Naive thymus-derived CD4-positive, alpha-beta T cell (primary cell): Measurements from ENCODE around the gene INTS4. TPM values are rescaled to one million over a fixed set of nuclear protein-coding genes. Genes with fewer than 3 reads are reported as not detected.
"Not testable (repeated sequence)": the region's sequence is repeated elsewhere in the genome, so short reads cannot be mapped to it uniquely, and the experiment has no call there.

Experiments used
- ATAC-seq: fragments of 150-1000 bp; cut with Tn5 transposase; 2 replicates; pipeline ENCODE4 v1.10.0; 2021; ENCODE audit warnings: mild to moderate bottlenecking, moderate library complexity
- CTCF ChIA-PET: fragments of 350-600 bp; sonication (Branson Sonifier 250); formaldehyde crosslinking; loops from one replicate; lab custom pipeline; 2021; ENCODE audit warnings: antibody characterized with exemption; lab: Charles Lee
- POLR2A ChIA-PET: fragments of 350-600 bp; sonication (Branson Sonifier 250); formaldehyde crosslinking; loops from one replicate; lab custom pipeline; 2021; ENCODE audit warnings: antibody characterized with exemption, inconsistent platforms; lab: Charles Lee
- DNase-seq, 9 donors: peaks; one replicate each; pipeline versions ENCODE4 v3.0.0 to v3.0.0-alpha.2; 2020 to 2022; ENCODE audit warnings: mixed read lengths in 1 of 9
- H3K27ac ChIP-seq: one replicate; pipeline ENCODE4 v1.7.0; 2013; ENCODE audit warnings: mild to moderate bottlenecking, low read depth, low read length, moderate library complexity
- H3K27me3 ChIP-seq, 2 donors: one replicate each; pipeline ENCODE4 v1.7.0; 2013; ENCODE audit warnings: low read length in 2 of 2, mild to moderate bottlenecking in 2 of 2, moderate library complexity in 2 of 2; ENCODE audit not compliant: control insufficient read depth in 2 of 2, insufficient read depth in 2 of 2
- H3K36me3 ChIP-seq, 3 experiments: 1 replicate in 2 of 3; 2 replicates in 1 of 3; pipeline ENCODE4 v1.7.0; 2013; ENCODE audit warnings: low read length in 3 of 3, mild to moderate bottlenecking in 3 of 3, moderate library complexity in 1 of 3; ENCODE audit not compliant: insufficient read depth in 3 of 3, control insufficient read depth in 2 of 3
- H3K4me1 ChIP-seq, 2 donors: one replicate each; pipeline ENCODE4 v1.7.0; 2013; ENCODE audit warnings: low read length in 2 of 2, mild to moderate bottlenecking in 2 of 2, moderate library complexity in 1 of 2; ENCODE audit not compliant: control insufficient read depth in 2 of 2, insufficient read depth in 2 of 2
- H3K4me3 ChIP-seq: 2 replicates; pipeline ENCODE4 v1.7.0; 2013; ENCODE audit warnings: mild to moderate bottlenecking, low read length
- H3K9me3 ChIP-seq, 3 experiments: 1 replicate in 2 of 3; 2 replicates in 1 of 3; pipeline ENCODE4 v1.7.0; 2013; ENCODE audit warnings: low read length in 3 of 3; ENCODE audit not compliant: control insufficient read depth in 2 of 3
- H3K27ac Mint-ChIP-seq, 9 donors: one replicate each; pipeline ENCODE4 v1.8.0; 2020 to 2022; ENCODE audit warnings: mixed read lengths in 9 of 9, mild to moderate bottlenecking in 8 of 9, moderate library complexity in 5 of 9, inconsistent platforms in 2 of 9
- H3K27me3 Mint-ChIP-seq, 5 donors: one replicate each; pipeline ENCODE4 v1.8.0; 2021 to 2022; ENCODE audit warnings: mixed read lengths in 5 of 5, mild to moderate bottlenecking in 1 of 5
- H3K36me3 Mint-ChIP-seq, 5 donors: one replicate each; pipeline ENCODE4 v1.8.0; 2020 to 2022; ENCODE audit warnings: mixed read lengths in 5 of 5, mild to moderate bottlenecking in 3 of 5, inconsistent platforms in 1 of 5
- H3K4me1 Mint-ChIP-seq, 7 donors: one replicate each; pipeline ENCODE4 v1.8.0; 2020 to 2022; ENCODE audit warnings: mixed read lengths in 7 of 7, mild to moderate bottlenecking in 3 of 7, inconsistent platforms in 1 of 7
- H3K4me3 Mint-ChIP-seq, 10 donors: one replicate each; pipeline ENCODE4 v1.8.0; 2020 to 2022; ENCODE audit warnings: mild to moderate bottlenecking in 10 of 10, mixed read lengths in 10 of 10, moderate library complexity in 6 of 10, inconsistent platforms in 2 of 10
- H3K9me3 Mint-ChIP-seq, 11 donors: one replicate each; pipeline ENCODE4 v1.8.0; 2020 to 2022; ENCODE audit warnings: mixed read lengths in 11 of 11, mild to moderate bottlenecking in 4 of 11, inconsistent platforms in 1 of 11, moderate library complexity in 1 of 11
- intact Hi-C, 2 donors: fragments of 100-400 bp; cut with micrococcal nuclease; formaldehyde crosslinking; loops; one replicate each; pipeline ENCODE4 v1.15.1; 2023
- polyA plus RNA-seq, 2 donors: library from polyadenylated mRNA; unstranded; fragments of 300-500 nt; fragmentation: Illumina TruSeq; gene quantifications; one replicate each; pipeline ENCODE4 v1.2.3, GENCODE V29; 2021
- total RNA-seq, 6 experiments: library from RNA in 5 of 6; stranded (reverse) in 5 of 6; gene quantifications; 1 replicate in 5 of 6; 2 replicates in 1 of 6; pipeline ENCODE4 v1.2.3 and lab custom pipeline; 2021 to 2026

The INTS4 gene, protein sequence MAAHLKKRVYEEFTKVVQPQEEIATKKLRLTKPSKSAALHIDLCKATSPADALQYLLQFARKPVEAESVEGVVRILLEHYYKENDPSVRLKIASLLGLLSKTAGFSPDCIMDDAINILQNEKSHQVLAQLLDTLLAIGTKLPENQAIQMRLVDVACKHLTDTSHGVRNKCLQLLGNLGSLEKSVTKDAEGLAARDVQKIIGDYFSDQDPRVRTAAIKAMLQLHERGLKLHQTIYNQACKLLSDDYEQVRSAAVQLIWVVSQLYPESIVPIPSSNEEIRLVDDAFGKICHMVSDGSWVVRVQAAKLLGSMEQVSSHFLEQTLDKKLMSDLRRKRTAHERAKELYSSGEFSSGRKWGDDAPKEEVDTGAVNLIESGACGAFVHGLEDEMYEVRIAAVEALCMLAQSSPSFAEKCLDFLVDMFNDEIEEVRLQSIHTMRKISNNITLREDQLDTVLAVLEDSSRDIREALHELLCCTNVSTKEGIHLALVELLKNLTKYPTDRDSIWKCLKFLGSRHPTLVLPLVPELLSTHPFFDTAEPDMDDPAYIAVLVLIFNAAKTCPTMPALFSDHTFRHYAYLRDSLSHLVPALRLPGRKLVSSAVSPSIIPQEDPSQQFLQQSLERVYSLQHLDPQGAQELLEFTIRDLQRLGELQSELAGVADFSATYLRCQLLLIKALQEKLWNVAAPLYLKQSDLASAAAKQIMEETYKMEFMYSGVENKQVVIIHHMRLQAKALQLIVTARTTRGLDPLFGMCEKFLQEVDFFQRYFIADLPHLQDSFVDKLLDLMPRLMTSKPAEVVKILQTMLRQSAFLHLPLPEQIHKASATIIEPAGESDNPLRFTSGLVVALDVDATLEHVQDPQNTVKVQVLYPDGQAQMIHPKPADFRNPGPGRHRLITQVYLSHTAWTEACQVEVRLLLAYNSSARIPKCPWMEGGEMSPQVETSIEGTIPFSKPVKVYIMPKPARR
- total RNA-seq = 10 to 100 TPM; 54.4 to 87.0 (median 65.0) TPM
- polyA plus RNA-seq = 10 to 100 TPM; 40.9 to 42.6 TPM
- total RNA-seq (lab: John Stamatoyannopoulos, UW) = 78.2 reads per million, percentile 80 among the genes with 10 or more reads in this experiment

DNA sequence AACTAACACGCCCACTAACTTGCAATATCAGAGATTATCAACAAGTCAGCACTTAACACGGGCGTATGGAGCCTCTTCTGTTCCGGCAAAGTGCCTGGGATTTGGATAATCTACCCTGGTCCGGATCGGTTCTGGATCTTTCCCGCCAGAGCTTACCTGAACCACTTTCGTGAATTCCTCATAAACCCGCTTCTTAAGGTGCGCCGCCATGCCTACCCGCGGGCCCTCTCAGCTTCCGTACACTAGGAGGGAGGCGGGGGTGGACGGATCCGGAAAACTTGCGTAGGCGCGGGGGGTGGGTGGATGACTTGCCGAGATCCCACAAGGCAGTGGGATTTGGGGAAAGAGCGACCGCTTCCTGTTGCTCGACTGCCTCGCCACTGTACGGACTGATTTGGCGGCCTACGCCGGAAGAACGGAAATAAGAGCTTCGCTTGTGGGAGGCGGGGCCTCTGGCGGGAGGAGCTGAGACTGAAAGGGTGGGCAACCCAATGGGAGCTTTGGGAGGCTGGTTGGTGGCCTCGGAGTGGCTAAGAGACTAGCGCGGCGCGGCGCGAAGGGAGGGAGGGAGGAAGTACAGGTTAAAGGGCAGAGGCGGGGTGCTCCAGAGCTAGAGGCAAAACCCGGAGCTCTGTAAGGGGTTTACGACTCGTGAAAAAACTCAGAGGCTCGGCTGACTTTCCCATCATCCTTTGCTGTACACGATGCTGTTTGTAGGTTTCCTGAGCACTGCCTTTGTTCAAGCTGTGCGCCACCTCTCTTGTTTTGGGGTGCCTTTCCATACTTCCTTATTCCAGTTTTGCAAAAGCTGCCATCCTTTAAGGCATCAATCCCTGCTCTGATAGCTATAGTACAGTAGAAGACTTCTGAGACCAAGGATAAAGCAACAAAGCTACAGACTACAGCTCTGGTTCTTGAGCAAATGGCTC lies at the start of gene INTS4:
Gene INTS4, minus strand, starts transcription at position 235 of the 929 bp plus-strand sequence. Its CDS starts 25 bp downstream, at position 210.
- Histone ChIP-seq H3K27me3 (no peaks in the 10 kb centered on the region), H3K27ac (peak within 1 kb of the TSS; percentile 84), H3K4me1 (peaks cover 16 to 18% of the 10 kb centered on the region in 2 donors), H3K9me3 (no peaks in the 10 kb centered on the region), H3K36me3 (peaks cover 0 to 6% (median 0%) of the 10 kb centered on the region in 3 experiments), H3K4me3 (peak within 1 kb of the TSS; percentile 88)
- H3K36me3 Mint-ChIP-seq = peaks cover 0 to 6% (median 0%) of the 10 kb centered on the region in 5 donors
- intact Hi-C loops = loop anchor here (1.0 to 10.0 kb wide), 12 partner anchors 52 to 1614 kb away; partner anchors contain the start of genes ALG8 (in 2 of the 2), CLNS1A (in 2 of the 2), GAB2 (in 2 of the 2) and KCTD21 (in 2 of the 2)
- no peaks in the 10 kb centered on the region for H3K9me3 Mint-ChIP-seq
- H3K4me1 Mint-ChIP-seq = peaks cover 10 to 45% (median 28%) of the 10 kb centered on the region in 7 donors
- H3K4me3 Mint-ChIP-seq = peak within 1 kb of the TSS; percentile 87 to 96 (median 94)
- CTCF ChIA-PET = interaction anchor here (0.5 to 1.4 kb wide), 6 partner anchors 51 to 570 kb away, joined by 3 to 6 read pairs (median 4); no protein-coding TSS in a partner anchor
- ATAC-seq (peak; percentile 98), DNase-seq (peak; percentile 88 to 99 (median 99))
- H3K27me3 Mint-ChIP-seq = no peaks in the 10 kb centered on the region
- POLR2A ChIA-PET = interaction anchor here (0.5 to 1.9 kb wide), 18 partner anchors 45 to 583 kb away, joined by 3 to 26 read pairs (median 4); partner anchors contain the start of genes ALG8, CLNS1A, GAB2 and KCTD21
- peak within 1 kb of the TSS; percentile 86 to 99 (median 97) for H3K27ac Mint-ChIP-seq

DNA sequence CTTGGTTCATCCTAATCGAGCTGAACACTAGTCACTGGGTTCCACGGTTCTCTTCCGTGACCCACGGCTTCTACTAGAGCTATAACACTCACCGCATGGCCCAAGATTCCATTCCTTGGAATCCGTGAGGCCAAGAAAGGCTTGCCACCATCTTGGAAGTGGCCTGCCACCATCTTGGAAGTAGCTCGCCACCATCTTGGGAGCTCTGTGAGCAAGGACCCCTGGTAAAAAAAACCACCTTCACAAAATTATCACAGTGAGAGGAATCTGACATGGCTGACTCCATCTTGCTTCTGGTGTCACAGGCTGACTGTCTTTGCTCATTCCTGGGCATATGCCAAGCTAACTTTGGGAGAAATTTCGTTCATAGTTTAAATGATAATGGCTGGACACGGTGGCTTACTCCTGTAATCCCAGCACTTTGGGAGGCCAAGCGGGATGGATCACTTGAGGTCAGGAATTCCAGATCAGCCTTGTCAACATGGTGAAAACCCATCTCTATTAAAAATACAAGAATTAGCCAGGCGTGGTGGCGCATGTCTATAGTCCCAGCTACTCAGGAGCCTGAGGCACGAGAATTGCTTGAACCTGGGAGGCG lies 47.5 kb upstream of the INTS4 start:
- Histone ChIP-seq H3K36me3 (no peaks in the 10 kb centered on the region), H3K27ac (no peak overlapping the region), H3K4me3 (no peak overlapping the region), H3K27me3 (no peaks in the 10 kb centered on the region), H3K4me1 (peaks cover 0 to 10% of the 10 kb centered on the region in 2 donors), H3K9me3 (no peaks in the 10 kb centered on the region)
- ATAC-seq = no peak
- H3K9me3 Mint-ChIP-seq = no peaks in the 10 kb centered on the region
- intact Hi-C loops = no loop called here
- no peak overlapping the region for H3K27ac Mint-ChIP-seq
- peaks cover 17 to 23% (median 20%) of the 10 kb centered on the region in 7 donors for H3K4me1 Mint-ChIP-seq
- ChIA-PET POLR2A (no interaction called here), CTCF (no interaction called here)
- no peak overlapping the region for H3K4me3 Mint-ChIP-seq
- H3K27me3 Mint-ChIP-seq = no peaks in the 10 kb centered on the region
- H3K36me3 Mint-ChIP-seq = no peaks in the 10 kb centered on the region
- DNase-seq = no peak

DNA sequence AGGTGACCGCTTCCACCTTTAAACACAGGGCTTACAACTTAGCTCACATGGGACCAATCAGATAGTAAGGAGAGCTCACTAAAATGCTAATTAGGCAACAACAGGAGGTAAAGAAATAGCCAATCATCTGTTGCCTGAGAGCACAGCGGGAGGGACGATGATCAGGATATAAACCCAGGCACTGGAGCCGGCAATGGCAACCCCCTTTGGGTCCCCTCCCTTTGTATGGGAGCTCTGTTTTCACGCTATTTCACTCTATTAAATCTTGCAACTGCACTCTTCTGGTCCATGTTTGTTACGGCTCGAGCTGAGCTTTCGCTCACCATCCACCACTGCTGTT lies 46.9 kb upstream of the INTS4 start:
- DNase-seq, H3K9me3 ChIP-seq, H3K27me3 Mint-ChIP-seq, CTCF ChIA-PET, H3K9me3 Mint-ChIP-seq, H3K27ac Mint-ChIP-seq, POLR2A ChIA-PET, ATAC-seq, H3K36me3 ChIP-seq, H3K4me3 ChIP-seq, intact Hi-C loops, H3K36me3 Mint-ChIP-seq, H3K4me3 Mint-ChIP-seq, H3K4me1 ChIP-seq, H3K27ac ChIP-seq, H3K27me3 ChIP-seq: not testable (repeated sequence)
- H3K4me1 Mint-ChIP-seq = peaks cover 15 to 22% (median 19%) of the 10 kb centered on the region in 7 donors

DNA sequence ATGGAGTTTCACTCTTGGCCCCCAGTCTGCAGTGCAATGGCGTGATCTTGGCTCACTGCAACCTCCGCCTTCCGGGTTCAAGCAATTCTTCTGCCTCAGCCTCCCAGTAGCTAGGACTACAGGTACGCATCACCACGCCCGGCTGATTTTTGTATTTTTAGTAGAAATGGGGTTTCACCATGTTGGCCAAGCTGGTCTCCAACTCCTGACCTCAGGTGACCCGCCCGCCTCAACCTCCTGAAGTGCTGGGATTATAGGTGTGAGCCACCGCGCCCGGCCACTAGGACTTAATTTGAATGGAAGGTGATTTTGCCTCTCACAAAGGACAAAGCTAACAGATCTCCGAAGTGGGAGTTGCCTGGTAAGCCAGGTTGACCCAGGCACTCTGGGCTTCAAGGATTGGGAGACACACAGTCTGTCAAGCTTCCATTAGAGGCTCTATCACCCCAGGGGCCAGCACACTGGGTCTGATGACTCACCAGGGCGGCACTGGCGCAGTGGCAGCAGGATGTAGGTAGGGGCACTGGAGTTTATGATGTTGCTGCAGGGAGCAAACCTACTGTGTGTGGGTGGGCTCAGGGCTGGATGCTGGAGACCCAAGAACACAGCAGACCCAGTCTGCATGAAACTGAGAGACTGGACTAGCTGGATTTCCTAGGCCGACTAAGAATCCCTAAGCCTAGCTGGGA lies 46.4 kb upstream of the INTS4 start:
- CTCF ChIA-PET = no interaction called here
- Mint-ChIP-seq H3K27me3 (no peaks in the 10 kb centered on the region), H3K36me3 (no peaks in the 10 kb centered on the region), H3K4me3 (peak overlapping the region in 1 of 10 donors; percentile 62), H3K27ac (peak overlapping the region in 2 of 9 donors; percentile 69 to 72), H3K9me3 (peaks cover 0 to 1% (median 0%) of the 10 kb centered on the region in 11 donors), H3K4me1 (peaks cover 11 to 16% (median 14%) of the 10 kb centered on the region in 7 donors)
- no peak overlapping the region for H3K27ac ChIP-seq
- intact Hi-C loops = no loop called here
- no peaks in the 10 kb centered on the region for H3K27me3 ChIP-seq
- no peaks in the 10 kb centered on the region for H3K36me3 ChIP-seq
- POLR2A ChIA-PET = no interaction called here
- H3K9me3 ChIP-seq = no peaks in the 10 kb centered on the region
- peaks cover 0 to 3% of the 10 kb centered on the region in 2 donors for H3K4me1 ChIP-seq
- H3K4me3 ChIP-seq = no peak overlapping the region
- ATAC-seq = no peak
- no peak for DNase-seq

DNA sequence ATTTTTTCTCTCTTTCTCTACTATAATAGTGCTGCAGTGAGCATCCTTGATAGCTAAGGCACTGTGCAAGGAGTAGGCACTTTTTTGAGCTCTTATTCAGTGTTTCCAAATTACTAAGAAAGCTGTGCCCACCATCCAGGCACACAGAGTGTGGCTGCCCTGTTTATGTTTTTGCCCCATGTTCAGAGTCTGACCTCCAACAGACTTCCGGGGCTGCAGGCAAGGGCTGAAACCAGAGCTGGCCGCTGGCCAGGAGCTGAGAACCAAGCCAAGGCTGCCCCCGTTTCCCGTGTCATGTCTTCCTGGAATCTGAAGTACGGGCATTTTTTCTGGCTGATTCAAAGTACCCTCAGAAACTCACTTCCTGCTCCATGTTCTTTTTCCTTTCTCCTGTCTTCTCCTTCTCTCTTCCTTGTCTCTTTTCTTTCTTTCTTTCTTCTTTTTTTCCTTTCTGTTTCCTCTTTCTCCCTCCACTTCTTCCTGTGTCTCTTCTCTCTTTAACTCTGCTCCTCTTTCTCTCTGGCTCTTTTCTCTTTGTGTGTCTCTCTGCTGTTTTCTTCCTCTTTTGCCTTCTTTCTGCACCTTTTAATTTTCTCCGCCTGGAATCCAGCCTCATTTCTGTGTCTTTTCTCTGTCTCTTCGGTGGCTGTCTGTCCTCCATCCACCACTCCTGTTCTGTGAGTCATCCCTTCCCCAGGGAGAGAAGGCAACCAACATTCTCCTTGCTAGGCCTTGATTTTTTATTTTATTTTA lies 45.6 kb upstream of the INTS4 start:
- Histone ChIP-seq H3K4me3 (no peak overlapping the region), H3K9me3 (no peaks in the 10 kb centered on the region), H3K27me3 (no peaks in the 10 kb centered on the region), H3K27ac (no peak overlapping the region), H3K4me1 (no peaks in the 10 kb centered on the region), H3K36me3 (no peaks in the 10 kb centered on the region)
- Mint-ChIP-seq H3K4me3 (peak overlapping the region in 9 of 10 donors; percentile 25 to 62 (median 32)), H3K4me1 (peaks cover 8 to 14% (median 11%) of the 10 kb centered on the region in 7 donors), H3K36me3 (no peaks in the 10 kb centered on the region), H3K9me3 (peaks cover 0 to 1% (median 0%) of the 10 kb centered on the region in 11 donors), H3K27me3 (no peaks in the 10 kb centered on the region), H3K27ac (peak overlapping the region in 8 of 9 donors; percentile 22 to 88 (median 70))
- CTCF ChIA-PET = no interaction called here
- no peak for ATAC-seq
- intact Hi-C loops = no loop called here
- no peak for DNase-seq
- POLR2A ChIA-PET = interaction anchor here (1.0 kb wide), 1 partner anchor 45 kb away, joined by 3 read pairs; no protein-coding TSS in a partner anchor
